GM12878 (cell line): ENCODE measurements around the gene RETN.

ENCODE experiments used
- CBX5 ChIP-seq: sonication (generic); IDR thresholded peaks from 2 replicates; pipeline ENCODE4 v1.6.1; 2016; ENCODE audit warnings: low read depth, moderate library complexity, mild to moderate bottlenecking, inconsistent platforms
- CTCF ChIP-seq, 3 experiments: IDR thresholded peaks in 2 of 3; conservative IDR thresholded peaks in 1 of 3; 2 replicates each; pipeline ENCODE4 v1.5.1; 2011; ENCODE audit warnings: low read depth in 3 of 3, low read length in 3 of 3, mild to moderate bottlenecking in 3 of 3, control low read depth in 2 of 3, moderate library complexity in 2 of 3, inconsistent platforms in 1 of 3, mixed read lengths in 1 of 3; ENCODE audit not compliant: control insufficient read depth in 2 of 3, insufficient read depth in 1 of 3; ENCODE audit errors: extremely low read depth in 1 of 3
- EP300 ChIP-seq, 2 experiments: fragments of 150-350 bp in 1 of 2; IDR thresholded peaks; 2 replicates each; pipeline ENCODE4 v1.6.1; 2011 to 2012; ENCODE audit warnings: low read depth in 2 of 2, low read length in 2 of 2, borderline replicate concordance in 1 of 2, improper control_type of control experiment in 1 of 2, inconsistent platforms in 1 of 2; ENCODE audit not compliant: control insufficient read depth in 1 of 2
- JUNB ChIP-seq: IDR thresholded peaks from 2 replicates; pipeline ENCODE4 v1.6.1; 2016; ENCODE audit warnings: antibody characterized with exemption, mild to moderate bottlenecking
- LARP7 ChIP-seq: fragments of 450-650 bp; IDR thresholded peaks from 2 replicates; pipeline ENCODE4 v1.6.1; 2017; ENCODE audit warnings: mild to moderate bottlenecking
- MTA3 ChIP-seq: IDR thresholded peaks from 2 replicates; pipeline ENCODE4 v1.6.1; 2012; ENCODE audit warnings: low read length, inconsistent platforms, borderline replicate concordance
- POU2F2 ChIP-seq: IDR thresholded peaks from 3 replicates; pipeline ENCODE4 v1.6.1; 2011; ENCODE audit warnings: low read depth, mild to moderate bottlenecking, low read length, borderline replicate concordance
- SIX5 ChIP-seq: IDR thresholded peaks from 2 replicates; pipeline ENCODE4 v1.6.1; 2011; ENCODE audit warnings: mild to moderate bottlenecking, low read depth, low read length, moderate library complexity; ENCODE audit not compliant: severe bottlenecking
- USF2 ChIP-seq: IDR thresholded peaks from 2 replicates; pipeline ENCODE4 v1.6.1; 2011; ENCODE audit warnings: low read depth, low read length, improper control_type of control experiment, borderline replicate concordance

GRCh38 chr19:7619671-7620441, 49.0 kb upstream of the RETN start:
- TF ChIP-seq MTA3 (no peak), POU2F2 (no peak), USF2 (no peak), CBX5 (no peak), LARP7 (no peak), CTCF (IDR thresholded peaks at IDR 0.05 in 2 of 3, conservative IDR thresholded peaks at IDR 0.05 in 1 of 3; ENCODE audit: control insufficient read depth in 2 of 3, extremely low read depth in 1 of 3, insufficient read depth in 1 of 3, low read depth in 3 of 3, low read length in 3 of 3) (no peak), SIX5 (no peak), EP300 (IDR thresholded peaks at IDR 0.05; ENCODE audit: borderline replicate concordance in 1 of 2, control insufficient read depth in 1 of 2, low read depth in 2 of 2, low read length in 2 of 2) (no peak), JUNB (no peak)
